ELF-1 (cell line): ENCODE results near the gene SLC29A3.
"Not testable (repeated sequence)": the region's sequence is repeated elsewhere in the genome, so short reads cannot be mapped to it uniquely, and the experiment has no call there.

Source experiments
- DNase-seq: peaks from one replicate; pipeline ENCODE4 v3.0.0-alpha.2; 2016; ENCODE audit warnings: low read depth, low spot score

Gene SLC29A3

GRCh38 chr10:71283876-71284275 lies 35.2 kb upstream of the SLC29A3 start:
- no peak for DNase-seq

GRCh38 chr10:71284544-71285179 lies 34.4 kb upstream of the SLC29A3 start:
- DNase-seq: no peak

DNA sequence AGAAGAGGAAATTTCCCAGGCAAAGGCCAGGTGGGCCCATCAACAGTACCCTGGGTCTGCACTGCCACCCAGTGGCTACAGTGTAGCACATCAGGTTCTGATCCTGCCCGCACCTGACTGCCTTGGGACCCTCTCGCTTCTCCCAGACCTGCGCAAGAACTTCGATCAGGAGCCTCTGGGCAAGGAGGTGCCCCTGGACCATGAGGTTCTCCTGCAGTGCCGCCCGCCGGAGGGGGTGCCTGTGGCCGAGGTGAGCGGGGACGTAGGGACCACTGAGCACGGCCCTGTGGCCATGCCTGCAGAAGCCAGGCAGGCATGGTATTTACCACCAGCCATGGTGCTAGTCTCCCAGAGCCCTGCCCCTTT lies 33.9 kb upstream of the SLC29A3 start:
- DNase-seq: peak; percentile 75

DNA sequence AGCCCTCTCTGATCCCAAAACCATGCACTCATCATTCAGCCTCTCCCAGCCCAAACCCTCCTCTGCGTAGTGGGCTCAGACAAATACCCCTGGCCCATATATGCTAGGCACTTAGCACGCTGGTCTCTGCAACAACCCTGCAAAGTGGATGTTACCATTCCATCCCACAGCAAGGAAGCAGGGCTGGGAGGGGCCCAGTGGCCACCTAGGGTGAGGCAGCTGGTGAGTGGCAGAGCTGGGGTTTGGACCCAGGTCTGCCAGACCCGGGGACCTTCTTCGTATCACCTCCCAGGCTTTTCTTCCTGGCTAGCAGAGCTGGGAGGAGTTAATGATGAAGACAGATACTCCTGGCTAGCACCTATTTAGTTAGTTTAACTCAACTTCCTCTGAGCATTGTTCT lies 33.1 kb upstream of the SLC29A3 start:
- DNase-seq: no peak

DNA sequence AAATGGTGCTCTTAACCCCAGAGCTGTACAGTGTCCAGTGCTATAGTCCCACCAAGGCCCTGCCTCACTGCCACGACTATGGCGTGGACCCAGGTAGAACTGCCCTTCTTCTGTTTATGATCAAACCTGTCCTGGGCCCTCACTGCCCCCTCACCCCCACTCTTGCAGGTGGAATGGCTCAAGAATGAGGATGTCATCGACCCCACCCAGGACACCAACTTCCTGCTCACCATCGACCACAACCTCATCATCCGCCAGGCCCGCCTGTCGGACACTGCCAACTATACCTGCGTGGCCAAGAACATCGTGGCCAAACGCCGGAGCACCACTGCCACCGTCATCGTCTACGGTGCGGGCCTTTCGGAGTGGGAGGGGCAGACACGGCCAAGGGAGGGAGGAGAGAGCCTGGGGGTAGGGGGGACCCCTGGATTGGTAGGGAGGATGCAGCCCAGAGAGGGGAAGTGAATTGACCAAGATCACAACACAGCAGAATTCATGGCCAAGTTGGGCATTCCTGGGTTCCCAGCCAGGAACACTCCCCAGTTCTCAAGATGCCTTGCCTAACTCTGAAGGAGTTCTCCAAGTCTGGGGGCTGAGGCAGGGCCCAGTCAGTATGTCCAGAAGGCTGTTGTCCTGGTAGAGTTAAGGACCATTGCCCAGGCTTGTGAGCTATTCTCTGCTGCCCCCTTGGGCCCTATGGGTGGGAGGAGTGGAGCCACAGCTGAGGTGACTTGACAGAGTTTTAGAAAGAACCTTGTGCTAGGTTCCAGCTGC lies 32.4 kb upstream of the SLC29A3 start:
- no peak for DNase-seq

GRCh38 chr10:71287456-71287855 lies 31.6 kb upstream of the SLC29A3 start:
- no peak for DNase-seq

DNA sequence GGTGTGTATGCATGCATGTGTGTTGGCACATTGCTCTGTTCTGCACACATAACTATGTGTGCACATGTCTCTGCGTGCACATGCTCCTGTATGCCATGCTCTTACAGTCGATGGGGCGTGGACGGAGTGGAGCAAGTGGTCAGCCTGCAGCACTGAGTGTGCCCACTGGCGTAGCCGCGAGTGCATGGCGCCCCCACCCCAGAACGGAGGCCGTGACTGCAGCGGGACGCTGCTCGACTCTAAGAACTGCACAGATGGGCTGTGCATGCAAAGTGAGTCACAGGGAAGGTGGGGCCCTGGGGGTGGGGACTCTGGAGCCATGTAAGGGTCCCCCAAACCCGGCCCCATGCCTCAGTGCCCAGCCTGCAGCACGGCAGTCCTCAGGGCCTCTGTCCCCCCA lies 30.6 kb upstream of the SLC29A3 start:
- no peak for DNase-seq

DNA sequence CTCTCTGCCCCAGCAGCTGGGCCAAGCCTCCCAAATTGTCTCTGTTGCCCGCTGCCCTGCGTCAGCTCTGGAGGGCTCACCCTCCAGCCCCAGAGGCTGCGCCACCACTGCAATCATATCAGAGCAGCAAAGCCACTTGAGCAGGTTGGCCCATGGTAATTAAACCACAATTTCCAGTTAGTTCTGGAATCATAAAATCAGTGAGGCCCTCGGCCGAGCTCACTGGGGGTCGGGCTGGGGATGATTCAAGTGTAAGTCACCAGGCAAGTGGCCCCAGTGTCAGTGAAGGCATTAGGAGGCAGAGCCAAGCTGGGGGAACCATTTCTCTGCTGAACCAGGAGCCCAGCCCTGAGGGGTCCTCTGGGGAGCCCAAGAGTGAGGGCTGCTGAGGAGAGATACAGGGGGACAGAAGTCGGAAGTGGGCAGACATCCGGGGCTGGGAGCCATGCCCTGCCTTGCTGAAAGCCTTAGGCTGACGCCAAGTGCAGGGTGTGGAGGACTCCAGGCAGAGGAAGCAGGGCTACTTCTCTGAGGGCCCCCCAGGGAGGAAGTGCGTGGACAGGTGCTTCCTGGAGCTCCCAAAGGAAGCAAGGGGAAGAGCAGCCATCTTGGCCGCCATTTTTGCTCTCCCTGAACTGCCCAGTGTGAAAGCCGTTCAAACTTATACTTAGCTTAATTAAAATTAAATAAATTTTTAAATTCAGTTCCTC lies 29.5 kb upstream of the SLC29A3 start:
- DNase-seq: no peak

GRCh38 chr10:71290331-71290730 lies 28.7 kb upstream of the SLC29A3 start:
- DNase-seq: no peak

DNA sequence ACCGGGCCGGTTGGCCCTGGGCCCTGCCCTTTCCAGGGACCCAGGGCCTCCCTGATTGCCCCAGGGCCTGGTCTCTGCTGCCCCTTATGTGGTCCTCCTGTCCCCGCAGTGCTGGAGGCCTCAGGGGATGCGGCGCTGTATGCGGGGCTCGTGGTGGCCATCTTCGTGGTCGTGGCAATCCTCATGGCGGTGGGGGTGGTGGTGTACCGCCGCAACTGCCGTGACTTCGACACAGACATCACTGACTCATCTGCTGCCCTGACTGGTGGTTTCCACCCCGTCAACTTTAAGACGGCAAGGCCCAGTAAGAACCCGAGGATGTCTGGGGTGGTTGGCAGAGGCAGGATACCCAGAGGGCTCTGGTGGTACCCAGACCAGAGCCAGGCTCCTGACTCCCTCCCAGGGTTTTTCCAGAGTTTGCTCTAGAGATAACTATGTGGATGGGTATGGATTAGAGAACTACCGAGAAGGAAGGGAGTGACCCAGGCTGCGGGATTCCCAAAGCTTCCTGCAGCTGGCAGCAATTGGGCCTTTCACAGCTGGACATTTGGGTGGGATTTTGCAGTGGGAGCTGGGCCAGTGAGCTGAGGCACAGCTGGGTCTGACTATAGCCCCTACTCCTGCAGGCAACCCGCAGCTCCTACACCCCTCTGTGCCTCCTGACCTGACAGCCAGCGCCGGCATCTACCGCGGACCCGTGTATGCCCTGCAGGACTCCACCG lies 28.1 kb upstream of the SLC29A3 start:
- no peak for DNase-seq

GRCh38 chr10:71291528-71291900 lies 27.5 kb upstream of the SLC29A3 start:
- DNase-seq: no peak

DNA sequence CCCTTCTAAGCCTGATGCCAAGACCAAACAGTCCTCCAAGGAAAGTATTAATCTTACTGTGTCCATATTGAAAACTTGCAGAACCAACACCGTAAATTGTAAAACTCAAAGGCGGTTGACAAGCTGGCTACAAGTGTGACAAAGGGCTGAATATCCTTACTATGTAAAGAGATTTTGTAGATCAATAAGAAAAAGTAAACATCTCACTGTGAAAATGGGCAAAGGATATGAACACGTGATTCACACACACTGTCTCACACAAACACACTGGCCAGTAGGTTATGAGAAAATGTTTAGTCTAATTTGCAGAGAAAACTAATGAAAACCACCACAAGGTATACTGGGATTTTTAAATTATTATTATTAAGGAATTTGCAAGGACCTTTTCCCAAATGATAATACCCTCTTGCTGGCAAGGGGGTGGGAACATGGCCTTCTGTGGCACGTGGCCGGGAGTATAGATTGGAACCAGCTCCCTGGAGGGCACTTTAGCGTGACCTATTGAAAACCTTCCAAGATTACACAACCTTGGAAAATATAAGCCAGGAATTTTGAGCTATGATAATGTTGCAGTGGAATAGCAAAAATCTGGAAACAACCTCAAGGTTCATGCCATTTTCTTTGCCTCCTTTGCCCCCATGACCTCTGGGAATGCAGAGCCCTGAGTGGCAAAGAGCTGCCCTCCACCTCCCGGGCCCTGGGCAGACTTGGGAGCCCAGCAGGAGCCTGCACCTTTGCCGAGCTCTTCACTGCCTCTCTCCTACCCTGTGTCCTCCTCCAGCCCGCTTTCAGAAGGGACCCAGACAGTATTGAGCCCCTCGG lies 26.2 kb upstream of the SLC29A3 start:
- DNase-seq: no peak

DNA sequence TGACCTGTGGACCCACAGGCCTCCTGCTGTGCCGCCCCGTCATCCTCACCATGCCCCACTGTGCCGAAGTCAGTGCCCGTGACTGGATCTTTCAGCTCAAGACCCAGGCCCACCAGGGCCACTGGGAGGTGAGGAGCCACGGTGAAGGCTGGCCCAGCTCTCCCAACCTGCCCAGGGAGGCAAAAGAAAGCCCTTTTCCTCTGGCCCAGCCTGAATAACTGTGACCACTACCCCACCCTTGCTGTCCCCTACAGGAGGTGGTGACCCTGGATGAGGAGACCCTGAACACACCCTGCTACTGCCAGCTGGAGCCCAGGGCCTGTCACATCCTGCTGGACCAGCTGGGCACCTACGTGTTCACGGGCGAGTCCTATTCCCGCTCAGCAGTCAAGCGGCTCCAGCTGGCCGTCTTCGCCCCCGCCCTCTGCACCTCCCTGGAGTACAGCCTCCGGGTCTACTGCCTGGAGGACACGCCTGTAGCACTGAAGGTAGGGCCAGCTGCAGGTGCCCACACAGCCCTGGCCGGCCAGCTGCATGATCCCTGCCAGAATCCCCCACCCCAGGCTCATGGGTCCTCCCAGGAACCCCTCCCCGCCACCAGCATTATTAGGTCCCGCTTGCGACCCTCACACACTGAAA lies 25.5 kb upstream of the SLC29A3 start:
- no peak for DNase-seq

- DNase-seq: no peak
Measured at GRCh38 chr10:71294091-71294561, 24.9 kb upstream of the SLC29A3 start.

- no peak for DNase-seq
Measured at GRCh38 chr10:71294856-71295255, 24.2 kb upstream of the SLC29A3 start.

DNA sequence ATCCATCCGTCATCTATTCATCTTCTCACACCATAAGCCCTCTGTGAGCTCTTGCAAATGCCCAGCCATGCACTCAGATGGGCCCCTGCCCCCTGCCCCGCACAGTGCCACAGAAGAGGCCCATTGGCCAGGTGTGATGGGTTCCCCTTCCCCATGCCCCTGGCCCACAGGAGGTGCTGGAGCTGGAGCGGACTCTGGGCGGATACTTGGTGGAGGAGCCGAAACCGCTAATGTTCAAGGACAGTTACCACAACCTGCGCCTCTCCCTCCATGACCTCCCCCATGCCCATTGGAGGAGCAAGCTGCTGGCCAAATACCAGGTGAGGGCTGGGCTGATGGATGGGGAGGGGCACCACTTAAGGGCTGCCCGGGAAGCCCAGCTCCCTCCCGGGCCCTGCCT lies 23.4 kb upstream of the SLC29A3 start:
- no peak for DNase-seq

GRCh38 chr10:71296086-71296485 lies 23.0 kb upstream of the SLC29A3 start:
- DNase-seq: no peak

DNA sequence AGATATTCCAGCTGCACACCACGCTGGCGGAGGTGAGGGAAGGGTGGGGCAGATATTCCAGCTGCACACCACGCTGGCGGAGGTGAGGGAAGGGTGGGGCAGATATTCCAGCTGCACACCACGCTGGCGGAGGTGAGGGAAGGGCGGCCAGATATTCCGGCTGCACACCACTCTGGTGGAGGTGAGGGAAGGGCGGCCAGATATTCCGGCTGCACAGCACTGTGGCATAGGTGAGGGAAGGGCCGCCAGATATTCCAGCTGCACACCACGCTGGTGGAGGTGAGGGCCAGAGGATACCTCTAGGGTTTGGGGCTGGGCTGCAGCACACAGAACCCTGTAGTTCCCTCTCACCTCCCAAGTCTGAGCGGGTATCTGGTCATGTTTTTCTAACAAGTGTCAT lies 22.2 kb upstream of the SLC29A3 start:
- DNase-seq: not testable (repeated sequence)

- no peak for DNase-seq
Measured at GRCh38 chr10:71297343-71297742, 21.7 kb upstream of the SLC29A3 start.

- DNase-seq: no peak
Measured at GRCh38 chr10:71299071-71299785, 19.8 kb upstream of the SLC29A3 start.
